GM10248 (cell line): Measurements from ENCODE around the gene ECSIT.

Experiments used
- CTCF ChIA-PET: fragments of 300-600 bp; sonication (Branson Sonifier 250); formaldehyde crosslinking; extraction: SDS; loops from one replicate; lab custom pipeline; 2021; ENCODE audit warnings: antibody characterized with exemption; lab: Yijun Ruan, JAX
- POLR2A ChIA-PET: fragments of 350-650 bp; sonication (Branson Sonifier 250); formaldehyde crosslinking; extraction: SDS; loops from one replicate; lab custom pipeline; 2020; ENCODE audit warnings: antibody characterized with exemption; lab: Yijun Ruan, JAX
- DNase-seq: peaks from one replicate; pipeline ENCODE4 v3.0.0; 2012; ENCODE audit errors: extremely low spot score
- CTCF ChIP-seq: IDR thresholded peaks from 2 replicates; pipeline ENCODE4 v1.5.1; 2012; ENCODE audit warnings: mild to moderate bottlenecking, low read depth; ENCODE audit errors: extremely low read depth, missing control alignments, control extremely low read depth

The ECSIT gene

GRCh38 chr19:11457831-11458230 lies 71.1 kb downstream of the ECSIT start:
- CTCF ChIA-PET, result interaction anchor here (0.9 to 1.7 kb wide), 2 partner anchors 25 to 75 kb away, joined by 3 to 6 read pairs; no protein-coding TSS in a partner anchor

DNA sequence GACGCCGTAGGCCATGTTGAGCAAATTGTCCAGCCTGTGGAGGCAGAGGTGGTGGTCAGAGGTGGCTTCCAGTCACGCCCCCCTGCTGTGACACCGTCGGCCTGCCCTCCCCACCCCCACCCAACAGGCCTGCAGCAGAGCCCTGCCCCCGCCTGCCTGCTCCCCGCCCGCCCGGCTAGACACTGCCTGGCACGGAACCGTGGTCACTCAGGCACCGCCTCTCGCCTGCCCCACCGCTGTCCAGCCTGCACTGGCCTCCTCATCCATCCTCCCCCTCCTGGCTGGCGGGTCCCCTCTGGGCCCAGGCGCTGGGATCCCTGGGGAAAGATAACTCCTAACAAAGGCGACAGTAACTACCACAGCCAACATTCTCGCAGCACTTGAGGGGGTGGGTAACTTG lies 71.8 kb downstream of the ECSIT start:
- no peak for DNase-seq
- TF ChIP-seq CTCF, result no peak
- ChIA-PET CTCF (interaction anchor here (1.1 to 1.7 kb wide), 2 partner anchors 11 to 26 kb away, joined by 3 to 6 read pairs; no protein-coding TSS in a partner anchor), POLR2A (no interaction called here)

More at GRCh38 chr19:11457831-11458230, 71.1 kb downstream of the ECSIT start:
- DNase-seq, result no peak
- POLR2A ChIA-PET, result no interaction called here
- no peak for TF ChIP-seq CTCF

DNA sequence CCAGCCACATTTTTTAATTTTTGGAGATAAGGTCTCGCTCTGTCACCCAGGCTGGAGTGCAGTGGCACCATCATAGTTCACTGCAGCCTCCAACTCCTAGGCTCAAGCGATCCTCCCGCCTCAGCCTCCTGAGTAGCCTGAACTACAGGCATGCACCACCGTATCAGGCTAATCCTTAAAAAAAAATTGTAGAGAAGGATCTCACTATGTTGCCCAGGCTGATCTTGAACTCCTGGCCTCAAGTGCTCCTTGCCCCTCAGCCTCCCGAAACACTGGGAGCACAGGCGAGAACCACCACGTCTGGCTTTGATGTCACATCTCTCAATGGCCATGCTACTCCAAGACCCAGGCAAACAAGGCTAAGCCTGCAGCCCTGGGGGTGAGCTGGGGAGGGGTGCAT lies 72.3 kb downstream of the ECSIT start:
- ChIA-PET POLR2A (interaction anchor here (0.7 kb wide), 1 partner anchor 28 kb away, joined by 3 read pairs; no protein-coding TSS in a partner anchor), CTCF (interaction anchor here (1.1 to 1.8 kb wide), 3 partner anchors 11 to 26 kb away, joined by 3 to 6 read pairs (median 5); partner anchors contain the start of genes ODAD3 and PRKCSH)
- DNase-seq, result no peak
- no peak for TF ChIP-seq CTCF
